Measurements from ENCODE around the gene SDHAF3.

DNA sequence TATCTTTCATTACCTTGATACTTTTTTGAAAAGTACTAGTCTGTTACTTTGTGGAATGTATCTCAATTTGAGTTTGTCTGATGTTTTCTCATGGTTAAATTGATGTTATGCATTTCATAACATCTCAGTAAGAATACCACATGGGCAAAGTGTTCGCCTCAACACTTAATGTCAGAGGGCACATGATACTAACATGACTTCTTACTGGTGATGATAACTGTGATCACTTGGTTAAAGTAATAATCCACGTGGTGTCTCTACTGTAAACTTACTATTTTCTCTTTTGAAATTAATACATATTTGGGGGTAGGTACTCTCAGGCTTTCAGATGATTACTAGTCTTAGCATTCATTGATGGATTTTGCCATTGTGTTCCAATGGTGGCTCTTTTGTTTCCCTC is 2.2 kb downstream of the SDHAF3 start:
- TF ChIP-seq YY1 (IDR thresholded peaks at IDR 0.05; ENCODE audit: low read depth, low read length) (no peak), TAF7 (optimal IDR thresholded peaks at IDR 0.05; ENCODE audit: borderline replicate concordance, low read depth, low read length) (no peak), POLR2AphosphoS5 (IDR thresholded peaks at IDR 0.05; ENCODE audit: low read depth, low read length) (no peak), TCF12 (IDR thresholded peaks at IDR 0.05; ENCODE audit: low read depth, low read length) (no peak), SIN3A (conservative IDR thresholded peaks at IDR 0.05 in 1 of 2, IDR thresholded peaks at IDR 0.05 in 1 of 2; ENCODE audit: low read depth in 1 of 2, low read length in 2 of 2) (no peak), EP300 (IDR thresholded peaks at IDR 0.05; ENCODE audit: borderline replicate concordance in 1 of 2, low read depth in 2 of 2, low read length in 2 of 2) (no peak), JUND (IDR thresholded peaks at IDR 0.05; ENCODE audit: low read length) (no peak), RAD21 (IDR thresholded peaks at IDR 0.05 in 1 of 2, conservative IDR thresholded peaks at IDR 0.05 in 1 of 2; ENCODE audit: low read depth in 2 of 2, low read length in 2 of 2) (no peak), EZH2 (IDR thresholded peaks at IDR 0.05; ENCODE audit: low read depth, low read length, severe bottlenecking) (no peak), GTF2F1 (IDR thresholded peaks at IDR 0.05; ENCODE audit: borderline replicate concordance, low read depth, low read length) (no peak), POU5F1 (IDR thresholded peaks at IDR 0.05; ENCODE audit: low read depth, low read length) (no peak)
- TF ChIP-seq, protein P1, sequence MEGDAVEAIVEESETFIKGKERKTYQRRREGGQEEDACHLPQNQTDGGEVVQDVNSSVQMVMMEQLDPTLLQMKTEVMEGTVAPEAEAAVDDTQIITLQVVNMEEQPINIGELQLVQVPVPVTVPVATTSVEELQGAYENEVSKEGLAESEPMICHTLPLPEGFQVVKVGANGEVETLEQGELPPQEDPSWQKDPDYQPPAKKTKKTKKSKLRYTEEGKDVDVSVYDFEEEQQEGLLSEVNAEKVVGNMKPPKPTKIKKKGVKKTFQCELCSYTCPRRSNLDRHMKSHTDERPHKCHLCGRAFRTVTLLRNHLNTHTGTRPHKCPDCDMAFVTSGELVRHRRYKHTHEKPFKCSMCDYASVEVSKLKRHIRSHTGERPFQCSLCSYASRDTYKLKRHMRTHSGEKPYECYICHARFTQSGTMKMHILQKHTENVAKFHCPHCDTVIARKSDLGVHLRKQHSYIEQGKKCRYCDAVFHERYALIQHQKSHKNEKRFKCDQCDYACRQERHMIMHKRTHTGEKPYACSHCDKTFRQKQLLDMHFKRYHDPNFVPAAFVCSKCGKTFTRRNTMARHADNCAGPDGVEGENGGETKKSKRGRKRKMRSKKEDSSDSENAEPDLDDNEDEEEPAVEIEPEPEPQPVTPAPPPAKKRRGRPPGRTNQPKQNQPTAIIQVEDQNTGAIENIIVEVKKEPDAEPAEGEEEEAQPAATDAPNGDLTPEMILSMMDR (IDR thresholded peaks at IDR 0.05; ENCODE audit: control extremely low read depth in 1 of 3, insufficient read depth in 1 of 3, low read depth in 1 of 3, low read length in 3 of 3) = no peak

All from H1 (cell line).